Gastroesophageal sphincter (tissue), 3 donors: ENCODE data around the gene PHF5A.

Experiments used
- EP300 ChIP-seq: sonication (generic); formaldehyde crosslinking; IDR thresholded peaks from one replicate; pipeline ENCODE4 v1.6.1; 2017; ENCODE audit warnings: antibody characterized with exemption, mild to moderate bottlenecking
- POLR2A ChIP-seq, 2 donors: fragments of 450-650 bp; IDR thresholded peaks; one replicate each; pipeline ENCODE4 v1.6.1; 2017; ENCODE audit warnings: antibody characterized with exemption in 2 of 2, mild to moderate bottlenecking in 2 of 2, moderate library complexity in 1 of 2
- TF ChIP-seq, protein P1 (sequence below), 4 experiments: fragments of 200-600 bp in 2 of 4; fragments of 450-650 bp in 2 of 4; sonication (generic) in 1 of 4; IDR thresholded peaks; one replicate each; pipeline ENCODE4 v1.5.1; 2017 to 2019; ENCODE audit warnings: antibody characterized with exemption in 4 of 4, mild to moderate bottlenecking in 2 of 4, moderate library complexity in 2 of 4

DNA sequence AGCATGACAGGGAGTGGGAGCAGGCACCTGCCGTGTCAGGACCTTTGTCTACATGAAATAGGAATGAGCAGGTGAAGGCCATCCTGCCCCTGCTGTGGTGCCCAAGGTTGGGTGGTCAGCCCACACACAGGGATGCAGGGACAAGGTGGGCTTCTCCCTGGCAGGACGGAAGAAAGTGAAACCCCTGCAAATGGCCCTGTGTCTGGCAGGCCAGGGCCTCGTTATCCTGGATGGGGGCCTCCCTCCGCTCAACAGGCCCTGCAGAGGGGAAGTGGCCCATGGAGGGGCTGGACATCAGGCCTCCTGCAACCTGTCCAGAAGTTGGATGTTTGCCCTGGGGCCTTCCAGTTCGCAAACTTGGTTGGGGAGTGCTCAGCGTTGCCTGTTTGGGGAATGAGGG, 36.8 kb downstream of the PHF5A start:
- TF ChIP-seq, protein P1, sequence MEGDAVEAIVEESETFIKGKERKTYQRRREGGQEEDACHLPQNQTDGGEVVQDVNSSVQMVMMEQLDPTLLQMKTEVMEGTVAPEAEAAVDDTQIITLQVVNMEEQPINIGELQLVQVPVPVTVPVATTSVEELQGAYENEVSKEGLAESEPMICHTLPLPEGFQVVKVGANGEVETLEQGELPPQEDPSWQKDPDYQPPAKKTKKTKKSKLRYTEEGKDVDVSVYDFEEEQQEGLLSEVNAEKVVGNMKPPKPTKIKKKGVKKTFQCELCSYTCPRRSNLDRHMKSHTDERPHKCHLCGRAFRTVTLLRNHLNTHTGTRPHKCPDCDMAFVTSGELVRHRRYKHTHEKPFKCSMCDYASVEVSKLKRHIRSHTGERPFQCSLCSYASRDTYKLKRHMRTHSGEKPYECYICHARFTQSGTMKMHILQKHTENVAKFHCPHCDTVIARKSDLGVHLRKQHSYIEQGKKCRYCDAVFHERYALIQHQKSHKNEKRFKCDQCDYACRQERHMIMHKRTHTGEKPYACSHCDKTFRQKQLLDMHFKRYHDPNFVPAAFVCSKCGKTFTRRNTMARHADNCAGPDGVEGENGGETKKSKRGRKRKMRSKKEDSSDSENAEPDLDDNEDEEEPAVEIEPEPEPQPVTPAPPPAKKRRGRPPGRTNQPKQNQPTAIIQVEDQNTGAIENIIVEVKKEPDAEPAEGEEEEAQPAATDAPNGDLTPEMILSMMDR (IDR thresholded peaks at IDR 0.05) = no peak
- TF ChIP-seq EP300 = no peak
- TF ChIP-seq POLR2A (IDR thresholded peaks at IDR 0.05) = no peak
